Epithelial cell of proximal tubule (primary cell): ENCODE measurements around the gene NCSTN. TPM values are rescaled to one million over a fixed set of nuclear protein-coding genes. Genes with fewer than 3 reads are reported as not detected.

Experiments
- DNase-seq: peaks from one replicate; pipeline ENCODE4 v3.0.0-alpha.2; 2011; ENCODE audit warnings: low read depth
- H3K4me3 ChIP-seq: 2 replicates; pipeline ENCODE4 v1.5.1; 2011; ENCODE audit warnings: low read depth, mild to moderate bottlenecking, low read length
- CTCF ChIP-seq: conservative IDR thresholded peaks from 2 replicates; pipeline ENCODE4 v1.5.1; 2012; ENCODE audit warnings: low read depth, mild to moderate bottlenecking, low read length
- total RNA-seq: library from RNA; depleted of rRNA; stranded (reverse); fragments of >200 nt; gene quantifications from 2 replicates; pipeline ENCODE4 v1.2.3, GENCODE V29; 2015

The NCSTN gene
- total RNA-seq, 1 donor from 2014 or later: 55.7 TPM

- no peak for TF ChIP-seq CTCF
- no peak overlapping the region for H3K4me3 ChIP-seq
- no peak for DNase-seq
Measured at GRCh38 chr1:160370561-160371345, 27.6 kb downstream of the NCSTN start.

- no peak for TF ChIP-seq CTCF
- no peak for DNase-seq
- H3K4me3 ChIP-seq: no peak overlapping the region
Measured at GRCh38 chr1:160371346-160371631, 28.1 kb downstream of the NCSTN start.

- H3K4me3 ChIP-seq: no peak overlapping the region
- no peak for DNase-seq
- no peak for TF ChIP-seq CTCF
Measured at GRCh38 chr1:160371756-160372155, 28.6 kb downstream of the NCSTN start.

- DNase-seq: no peak
- H3K4me3 ChIP-seq: no peak overlapping the region
- TF ChIP-seq CTCF: no peak
Measured at GRCh38 chr1:160373696-160374095, 30.5 kb downstream of the NCSTN start.

GRCh38 chr1:160374306-160375110, 31.3 kb downstream of the NCSTN start:
- TF ChIP-seq CTCF: no peak
- no peak for DNase-seq

GRCh38 chr1:160375788-160376524, 32.8 kb downstream of the NCSTN start:
- H3K4me3 ChIP-seq: no peak overlapping the region
- no peak for DNase-seq
- no peak for TF ChIP-seq CTCF

More at GRCh38 chr1:160374306-160375110, 31.3 kb downstream of the NCSTN start:
- H3K4me3 ChIP-seq: no peak overlapping the region
